Middle frontal gyrus (tissue), 1 donor: ENCODE results near the gene CYP24A1.
"Not testable (repeated sequence)": the region's sequence is repeated elsewhere in the genome, so short reads cannot be mapped to it uniquely, and the experiment has no call there.

Source experiments
- DNase-seq: peaks from one replicate; pipeline ENCODE4 v3.0.0-alpha.2; 2015; ENCODE audit warnings: low spot score; ENCODE audit errors: extremely low spot score

Gene CYP24A1

GRCh38 chr20:54134445-54135220, 39.2 kb downstream of the CYP24A1 start:
- DNase-seq = no peak

- DNase-seq = no peak
Measured at GRCh38 chr20:54133434-54134427, 40.1 kb downstream of the CYP24A1 start.

GRCh38 chr20:54132612-54133433, 41.0 kb downstream of the CYP24A1 start:
- DNase-seq = no peak

- no peak for DNase-seq
Measured at GRCh38 chr20:54131675-54132611, 41.8 kb downstream of the CYP24A1 start.

GRCh38 chr20:54131125-54131524, 42.7 kb downstream of the CYP24A1 start:
- DNase-seq = not testable (repeated sequence)

DNA sequence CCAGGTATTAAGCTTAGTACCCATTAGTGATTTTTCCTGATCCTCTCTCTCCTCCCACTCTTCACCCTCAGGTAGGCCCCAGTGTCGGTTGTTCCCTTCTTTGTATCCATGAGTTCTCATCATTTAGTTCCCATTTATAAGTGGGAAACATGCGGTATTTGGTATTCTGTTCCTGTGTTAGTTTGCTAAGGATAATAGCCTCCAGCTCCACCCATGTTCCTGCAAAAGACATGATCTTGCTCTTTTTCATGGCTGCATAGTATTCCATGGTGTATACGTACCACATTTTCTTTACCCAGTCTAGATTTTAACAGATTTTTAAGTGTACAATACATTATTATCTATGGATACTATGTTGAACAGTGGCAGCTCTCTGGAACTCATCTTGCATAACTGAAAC, 44.4 kb downstream of the CYP24A1 start:
- DNase-seq = no peak

- DNase-seq = no peak
Measured at GRCh38 chr20:54127855-54128574, 45.8 kb downstream of the CYP24A1 start.

DNA sequence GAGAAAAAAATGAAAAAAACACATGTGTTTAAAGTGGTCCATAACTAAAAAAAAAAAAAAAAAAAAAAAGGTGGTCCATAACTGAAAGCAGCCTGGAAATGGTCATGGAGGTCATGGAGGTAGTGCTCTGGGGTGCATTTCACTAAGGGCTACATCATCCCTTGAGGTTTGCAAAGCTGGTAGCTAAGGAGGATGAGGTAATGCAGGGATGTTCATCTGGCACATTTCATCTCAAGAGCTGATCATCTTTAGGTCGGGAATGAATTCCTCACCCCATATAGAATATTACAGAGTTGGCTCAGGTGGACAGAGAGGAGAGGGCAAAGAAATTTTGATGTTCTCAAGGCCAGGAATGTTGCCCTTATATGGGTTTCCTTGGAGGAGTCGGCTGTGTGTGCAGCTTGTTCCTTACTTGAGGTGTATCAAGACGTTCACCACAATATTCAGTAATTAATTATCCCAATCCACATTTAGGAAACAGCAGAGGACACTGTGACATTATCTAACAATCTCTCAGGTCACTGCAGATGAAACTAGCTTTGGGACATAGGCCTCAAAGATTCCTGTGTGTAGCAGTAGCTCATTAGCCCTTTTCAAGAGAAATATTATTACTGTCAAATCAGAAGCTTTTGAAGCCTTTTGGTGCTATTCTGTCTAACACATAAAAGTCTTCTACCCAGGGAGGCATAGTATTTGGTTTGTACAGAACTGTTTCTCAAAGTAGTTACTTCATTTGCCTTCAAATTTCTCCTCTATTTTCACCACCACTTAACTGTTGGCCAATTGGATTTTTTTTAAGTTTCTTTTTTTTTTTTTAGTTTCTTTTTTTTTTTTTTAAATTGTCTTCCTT, 46.8 kb downstream of the CYP24A1 start:
- no peak for DNase-seq

DNA sequence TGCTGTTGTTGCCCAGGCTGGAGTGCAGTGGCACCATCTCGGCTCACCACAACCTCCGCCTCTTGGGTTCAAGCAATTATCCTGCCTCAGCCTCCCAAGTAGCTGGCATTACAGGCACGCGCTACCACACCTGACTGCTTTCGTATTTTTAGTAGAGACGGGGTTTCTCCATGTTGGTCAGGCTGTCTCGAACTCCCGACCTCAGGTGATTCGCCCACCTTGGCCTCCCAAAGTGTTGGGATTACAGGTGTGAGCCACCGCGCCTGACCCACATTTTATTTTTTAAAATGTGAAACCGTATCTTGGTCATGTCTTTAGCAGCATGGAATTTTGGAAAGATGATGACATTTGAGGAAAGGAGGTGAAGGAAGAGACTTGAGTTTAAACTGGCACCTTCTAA, 47.5 kb downstream of the CYP24A1 start:
- not testable (repeated sequence) for DNase-seq

DNA sequence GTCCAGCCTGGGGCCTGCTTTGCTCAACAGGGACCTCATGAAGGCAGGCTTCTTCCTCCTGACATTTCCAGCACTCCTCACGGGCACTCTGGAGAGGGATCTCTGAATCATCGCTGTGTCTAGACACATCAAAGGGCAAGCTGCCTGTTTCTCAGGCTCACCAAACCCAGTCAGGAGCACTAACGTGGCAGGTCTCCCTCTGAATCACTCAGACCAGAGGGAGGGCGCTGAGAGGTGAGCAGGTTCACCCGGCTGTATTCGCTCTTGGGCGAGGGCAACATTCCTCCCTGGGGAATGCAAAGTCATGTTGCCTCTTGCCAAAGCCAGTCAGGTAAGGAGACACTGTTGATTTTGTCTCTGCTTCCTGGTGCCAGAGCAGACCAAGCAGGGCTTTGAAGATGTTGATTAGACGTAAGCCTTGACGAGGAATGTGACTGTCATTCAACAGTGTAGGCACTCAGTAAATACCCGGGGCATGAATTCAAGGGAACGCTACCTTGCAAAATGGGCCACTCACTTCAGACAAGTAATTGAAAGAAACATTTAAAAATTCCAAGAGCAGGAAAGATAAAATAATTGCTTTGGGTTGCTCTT, 50.1 kb downstream of the CYP24A1 start:
- DNase-seq = no peak

- DNase-seq = no peak
Measured at GRCh38 chr20:54122681-54123586, 50.9 kb downstream of the CYP24A1 start.

- DNase-seq = no peak
Measured at GRCh38 chr20:54122189-54122588, 51.6 kb downstream of the CYP24A1 start.

GRCh38 chr20:54119744-54120143, 54.0 kb downstream of the CYP24A1 start:
- DNase-seq = no peak

DNA sequence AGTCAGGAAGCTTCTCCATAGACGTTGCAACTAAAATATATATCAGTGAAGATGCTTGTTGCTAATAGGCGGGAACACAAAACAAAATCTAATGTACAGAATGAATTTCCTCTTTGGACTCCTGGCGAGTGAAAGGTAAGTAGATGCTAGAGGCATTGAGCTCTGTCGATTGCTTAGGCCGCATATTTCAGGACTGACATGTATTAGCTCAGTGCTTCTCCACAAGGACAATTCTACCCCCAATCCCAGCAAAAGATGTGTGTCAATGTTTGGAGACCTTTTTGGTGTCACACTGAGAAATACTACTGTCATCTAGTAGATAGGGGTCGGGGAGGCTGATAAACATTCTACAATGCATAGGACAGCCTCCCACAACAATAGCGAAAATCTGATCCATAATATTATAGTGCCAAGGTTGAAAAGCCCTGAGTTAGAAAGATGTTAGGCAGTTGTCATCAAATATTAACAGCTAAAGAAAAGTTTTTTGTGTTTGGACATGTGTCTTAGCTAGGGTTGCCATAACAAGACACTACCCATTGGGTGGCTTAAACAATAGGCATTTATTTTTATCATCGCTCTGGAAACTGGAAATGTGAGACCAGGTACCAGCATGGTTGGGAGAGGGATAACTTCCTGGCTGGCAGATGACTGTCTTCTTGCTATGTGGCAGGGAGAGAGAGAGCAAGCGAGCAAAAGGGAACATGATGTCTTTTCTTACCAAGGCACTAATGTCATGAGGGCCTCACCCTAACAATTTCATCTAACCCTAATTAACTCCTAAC, 55.4 kb downstream of the CYP24A1 start:
- no peak for DNase-seq

GRCh38 chr20:54116550-54117235, 57.1 kb downstream of the CYP24A1 start:
- no peak for DNase-seq
